ENCODE results near the gene SMYD5.

SMYD5 gene

DNA sequence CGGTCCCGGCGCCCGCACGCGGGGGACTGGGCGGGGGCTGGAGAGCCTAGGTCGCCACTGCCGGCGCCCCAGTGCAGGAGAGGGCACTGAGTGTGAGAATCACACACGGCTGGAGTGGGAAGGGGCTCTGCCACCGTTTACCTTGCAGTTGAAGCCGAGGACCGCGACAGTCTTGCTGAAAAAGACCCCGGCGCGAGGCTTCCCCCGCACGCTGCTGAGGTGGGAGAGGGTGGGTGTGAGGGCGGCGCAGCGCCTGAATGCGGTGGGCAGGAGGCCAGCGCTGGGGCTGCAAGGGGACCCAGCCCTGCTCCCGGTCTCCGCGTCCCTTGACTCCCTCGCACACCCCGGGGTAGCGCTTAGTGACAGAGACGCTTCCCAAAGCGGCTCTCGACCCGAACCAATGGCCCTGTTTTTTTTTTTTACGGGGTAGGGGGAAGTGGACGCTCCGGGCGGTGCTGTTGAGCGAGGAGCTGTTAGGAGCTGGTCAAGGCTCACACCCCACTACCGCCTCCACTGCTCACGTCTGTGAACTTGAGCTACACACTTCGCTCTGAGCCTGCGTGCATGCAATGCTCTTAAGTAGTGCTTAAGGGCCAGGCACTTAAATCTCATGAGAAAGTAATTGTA lies 10.9 kb upstream of the SMYD5 start:
- in situ Hi-C loops (cut with HindIII; ENCODE audit: low sequenced_read_pairs) = no loop called here

GRCh38 chr2:73205611-73206010 lies 8.4 kb upstream of the SMYD5 start:
- in situ Hi-C loops (cut with HindIII; ENCODE audit: low sequenced_read_pairs) = no loop called here

DNA sequence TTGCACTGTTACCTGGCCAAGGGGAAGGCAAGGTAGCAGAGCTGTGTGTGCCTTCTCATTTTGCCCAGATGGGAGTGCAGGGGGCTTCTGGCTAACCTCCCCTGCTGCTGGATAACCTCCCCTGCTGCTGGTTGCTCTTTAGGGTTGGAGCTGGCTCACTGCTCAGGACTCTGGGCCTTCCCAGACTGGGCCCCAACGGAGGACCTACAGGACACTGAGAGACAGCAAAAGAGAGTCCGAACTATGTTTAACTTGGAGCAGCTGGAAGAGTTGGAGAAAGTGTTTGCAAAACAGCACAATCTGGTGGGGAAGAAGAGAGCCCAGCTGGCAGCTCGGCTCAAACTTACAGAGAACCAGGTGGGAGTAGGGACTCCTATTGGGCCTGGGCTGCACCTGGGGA lies 5.8 kb upstream of the SMYD5 start:
- in situ Hi-C loops (cut with HindIII; ENCODE audit: low sequenced_read_pairs) = no loop called here

DNA sequence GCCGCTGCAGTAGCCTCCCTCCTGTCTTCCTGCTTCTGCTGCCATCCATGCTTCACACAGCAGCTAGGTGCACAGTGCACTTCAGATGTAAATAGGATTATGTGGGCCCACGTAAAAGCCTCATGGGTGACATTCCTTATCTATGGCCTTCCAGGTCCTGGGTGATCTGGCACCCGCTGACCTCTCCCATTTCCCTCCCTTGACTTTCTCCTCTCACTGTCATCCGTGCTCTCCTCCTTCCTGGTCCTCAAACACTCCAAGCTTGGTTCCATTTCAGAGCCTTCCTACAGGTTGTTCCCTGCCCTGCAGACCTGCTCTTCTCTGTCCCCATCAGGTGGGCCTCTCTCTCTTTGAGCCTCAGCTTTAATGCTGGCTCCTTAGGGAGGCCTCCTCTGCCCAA lies 4.0 kb upstream of the SMYD5 start:
- in situ Hi-C loops (cut with HindIII; ENCODE audit: low sequenced_read_pairs) = no loop called here

GRCh38 chr2:73210696-73211095 lies 3.3 kb upstream of the SMYD5 start:
- in situ Hi-C loops (cut with HindIII; ENCODE audit: low sequenced_read_pairs) = no loop called here

- in situ Hi-C loops (cut with HindIII; ENCODE audit: low sequenced_read_pairs) = no loop called here
Observed at GRCh38 chr2:73212098-73212447, 2.0 kb upstream of the SMYD5 start.

- in situ Hi-C loops (cut with HindIII; ENCODE audit: low sequenced_read_pairs) = no loop called here
Observed at GRCh38 chr2:73212448-73213176, 1.4 kb upstream of the SMYD5 start.

DNA sequence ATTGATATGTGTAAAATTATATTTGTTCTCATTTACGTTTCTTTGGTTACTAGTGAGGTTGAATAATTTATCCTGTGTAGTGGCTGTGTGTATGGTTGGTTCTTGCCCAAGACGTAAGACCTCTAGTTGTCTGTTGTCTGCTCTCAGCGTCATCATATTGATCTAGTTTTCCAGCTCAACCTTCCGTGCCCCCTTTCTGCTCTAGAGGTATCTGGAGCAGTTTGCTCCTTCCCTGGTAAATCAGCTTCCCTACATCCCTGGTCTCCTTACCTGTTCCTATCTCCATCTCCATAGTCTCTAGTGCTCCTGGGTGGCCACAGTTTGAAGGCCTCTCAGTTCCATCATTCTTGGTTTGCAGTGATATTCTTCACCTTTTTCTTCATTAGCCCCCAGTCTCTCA lies 1.2 kb downstream of the SMYD5 start:
- in situ Hi-C loops (cut with HindIII; ENCODE audit: low sequenced_read_pairs) = no loop called here

DNA sequence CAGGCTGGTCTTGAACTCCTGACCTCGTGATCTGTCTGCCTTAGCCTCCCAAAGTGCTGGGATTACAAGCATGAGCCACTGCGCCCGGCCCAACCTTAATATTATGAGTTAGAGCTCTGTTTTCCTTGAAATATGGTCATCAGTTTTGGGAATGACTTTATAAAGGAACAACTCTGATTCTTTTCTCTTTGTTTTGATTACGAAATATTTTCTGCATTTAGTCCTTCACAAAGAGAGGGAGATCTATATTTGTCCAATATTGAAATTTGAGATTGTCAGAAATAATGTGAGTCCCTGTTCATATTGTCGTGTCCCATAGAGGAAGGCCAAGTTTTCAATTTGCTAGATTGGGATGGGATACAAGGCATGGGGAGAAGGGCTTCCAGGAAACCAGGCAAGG lies 3.1 kb downstream of the SMYD5 start:
- in situ Hi-C loops (cut with HindIII; ENCODE audit: low sequenced_read_pairs) = no loop called here

DNA sequence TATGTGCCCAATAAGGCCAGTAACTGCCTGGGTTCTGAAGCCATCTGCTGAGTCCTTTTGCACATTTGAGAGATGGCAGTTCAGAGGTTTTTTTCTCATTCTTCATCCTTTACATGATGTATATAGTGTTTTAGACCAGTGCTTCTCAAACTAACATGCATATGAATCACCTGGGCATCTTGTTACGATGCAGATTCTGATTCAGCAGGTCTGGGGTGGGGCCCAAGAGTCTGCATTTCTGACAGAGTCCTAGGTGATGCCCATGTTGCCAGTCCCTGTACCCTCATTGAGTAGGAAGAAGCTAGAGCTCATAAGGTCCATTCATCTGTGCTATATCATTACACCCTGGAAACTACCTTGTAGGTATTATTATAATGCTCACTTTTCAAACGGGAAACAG lies 3.8 kb downstream of the SMYD5 start:
- in situ Hi-C loops (cut with HindIII; ENCODE audit: low sequenced_read_pairs) = no loop called here

DNA sequence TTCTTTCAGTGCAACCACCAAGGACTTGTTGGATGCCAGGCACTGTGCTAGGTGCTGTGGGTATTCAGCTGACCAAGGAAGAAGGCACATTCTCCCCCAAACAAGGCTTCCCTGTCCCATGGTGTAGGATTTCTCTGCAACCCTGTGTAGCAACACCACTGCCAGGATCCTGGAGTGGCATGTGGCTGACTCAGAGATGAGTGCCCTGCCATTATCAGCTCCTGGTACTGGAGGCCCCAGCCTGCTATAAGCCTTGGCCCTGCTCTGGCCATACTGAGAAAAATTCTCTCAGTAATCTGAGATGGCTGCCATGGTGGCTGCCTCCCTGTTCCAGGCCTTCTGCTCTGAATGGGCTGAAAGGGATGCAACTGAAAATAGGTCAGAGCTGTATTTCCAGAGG lies 4.3 kb downstream of the SMYD5 start:
- in situ Hi-C loops (cut with HindIII; ENCODE audit: low sequenced_read_pairs) = no loop called here

- in situ Hi-C loops (cut with HindIII; ENCODE audit: low sequenced_read_pairs) = no loop called here
Observed at GRCh38 chr2:73223821-73224220, 9.8 kb downstream of the SMYD5 start.

DNA sequence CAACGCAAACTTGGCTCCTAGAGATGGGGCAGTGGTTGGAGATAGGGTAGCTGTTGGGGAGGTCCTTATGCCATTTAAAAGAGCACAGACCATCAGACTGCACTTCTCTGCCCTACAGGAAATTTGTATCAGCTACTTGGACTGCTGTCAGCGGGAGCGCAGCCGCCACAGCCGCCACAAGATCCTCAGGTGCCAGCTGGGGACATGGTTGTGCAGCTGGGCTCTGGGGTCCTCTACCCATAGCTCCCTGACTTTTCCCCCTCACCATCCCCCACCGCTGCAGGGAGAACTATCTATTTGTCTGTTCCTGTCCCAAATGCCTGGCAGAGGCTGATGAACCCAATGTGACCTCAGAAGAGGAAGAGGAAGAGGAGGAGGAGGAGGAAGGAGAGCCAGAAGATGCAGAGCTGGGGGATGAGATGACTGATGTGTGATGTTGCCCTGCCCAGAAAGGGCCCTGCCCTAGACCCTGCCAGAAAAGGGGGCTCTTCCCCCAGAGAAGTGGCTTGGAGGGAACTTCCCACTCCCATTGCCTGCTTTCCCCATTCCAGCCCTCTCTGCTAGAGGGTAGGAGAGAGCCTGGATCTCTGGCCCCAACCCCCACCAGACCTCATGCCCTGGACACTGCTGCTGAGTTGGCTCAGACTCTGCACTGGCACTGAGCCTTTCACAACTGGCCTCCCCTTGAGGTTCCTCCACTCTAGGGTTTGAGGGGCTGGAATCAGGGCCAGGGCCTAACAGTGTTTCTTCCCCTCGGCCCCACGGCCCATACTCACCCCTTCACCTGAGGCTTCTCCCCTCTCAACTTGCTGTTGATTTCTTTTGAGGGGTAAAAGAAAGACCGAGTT lies 11.7 kb downstream of the SMYD5 start:
- in situ Hi-C loops (cut with HindIII; ENCODE audit: low sequenced_read_pairs) = no loop called here

DNA sequence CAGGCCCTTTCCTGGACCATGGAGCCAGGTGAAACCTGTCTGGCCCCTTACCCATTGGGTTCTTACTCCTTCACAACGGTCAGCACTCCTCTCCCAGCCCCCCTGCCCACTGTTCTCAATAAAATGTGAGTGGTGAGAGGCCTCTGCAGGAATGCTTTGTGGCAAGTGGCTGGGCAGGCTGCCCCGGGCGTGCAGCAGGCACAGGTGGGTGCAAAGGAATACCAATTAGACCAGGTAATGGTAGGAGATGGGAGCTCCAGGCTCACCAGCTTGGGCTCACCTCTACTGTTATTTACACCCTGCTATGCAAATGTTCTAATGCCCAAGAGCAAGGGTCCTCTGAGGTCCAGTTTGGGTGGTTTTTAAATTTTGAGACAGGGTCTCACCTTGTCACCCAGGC lies 13.0 kb downstream of the SMYD5 start:
- in situ Hi-C loops (cut with HindIII; ENCODE audit: low sequenced_read_pairs) = no loop called here

DNA sequence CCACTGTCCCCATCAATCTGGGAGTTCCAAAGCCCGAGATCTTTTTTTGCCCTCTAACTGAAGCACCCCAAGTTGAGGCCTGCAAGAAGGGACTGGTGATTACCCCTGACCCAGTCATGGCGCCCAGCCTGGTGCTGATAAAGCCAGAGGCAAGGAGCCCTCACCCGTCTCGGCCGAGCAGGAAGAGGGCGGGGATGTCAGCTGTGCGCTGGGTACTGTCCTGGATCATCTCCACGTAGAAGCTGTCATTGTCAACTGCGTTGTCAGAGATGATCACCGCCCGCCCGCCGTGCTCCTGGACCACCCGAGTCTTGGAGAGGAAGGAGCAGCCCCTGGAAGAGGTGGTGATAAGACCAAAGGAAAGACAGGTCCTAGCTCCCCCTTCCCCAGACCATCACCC lies 14.6 kb downstream of the SMYD5 start:
- in situ Hi-C loops (cut with HindIII; ENCODE audit: low sequenced_read_pairs) = no loop called here

DNA sequence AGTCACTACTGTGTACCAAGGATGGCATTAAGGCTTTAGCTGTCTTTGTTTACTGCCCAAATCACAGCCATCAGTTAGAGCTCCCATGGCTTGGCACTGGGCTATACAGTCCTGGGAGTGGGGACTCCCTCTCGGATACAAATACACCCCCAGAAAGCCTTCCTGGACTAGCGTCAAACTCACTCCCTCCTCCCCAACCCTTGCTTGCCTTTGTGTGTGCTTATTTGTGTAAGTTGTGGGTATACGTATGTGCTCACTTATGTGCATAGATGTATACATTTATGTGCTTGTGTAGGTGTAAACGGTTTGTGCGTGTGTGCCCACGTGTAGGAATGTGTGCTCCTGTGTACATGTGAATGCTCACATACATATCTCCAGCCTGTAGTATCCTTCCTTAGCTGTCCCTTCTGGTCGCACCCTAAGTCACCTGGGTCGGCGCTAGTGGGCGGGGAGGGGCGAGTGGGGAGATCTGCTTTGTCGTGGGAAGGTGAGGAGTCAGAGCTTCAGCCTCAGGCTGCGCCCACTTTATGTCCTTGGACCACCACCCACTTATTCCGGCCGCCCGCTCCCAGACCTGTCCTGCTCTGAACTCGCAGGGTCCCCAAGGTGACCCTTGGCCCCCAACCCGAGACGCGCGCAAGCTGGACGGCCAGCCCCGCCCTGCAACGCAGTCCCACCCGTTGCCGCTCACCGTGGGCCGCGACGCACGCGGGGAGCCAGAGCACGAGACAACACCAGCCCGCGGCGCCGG lies 18.5 kb downstream of the SMYD5 start:
- in situ Hi-C loops (cut with HindIII; ENCODE audit: low sequenced_read_pairs) = no loop called here

DNA sequence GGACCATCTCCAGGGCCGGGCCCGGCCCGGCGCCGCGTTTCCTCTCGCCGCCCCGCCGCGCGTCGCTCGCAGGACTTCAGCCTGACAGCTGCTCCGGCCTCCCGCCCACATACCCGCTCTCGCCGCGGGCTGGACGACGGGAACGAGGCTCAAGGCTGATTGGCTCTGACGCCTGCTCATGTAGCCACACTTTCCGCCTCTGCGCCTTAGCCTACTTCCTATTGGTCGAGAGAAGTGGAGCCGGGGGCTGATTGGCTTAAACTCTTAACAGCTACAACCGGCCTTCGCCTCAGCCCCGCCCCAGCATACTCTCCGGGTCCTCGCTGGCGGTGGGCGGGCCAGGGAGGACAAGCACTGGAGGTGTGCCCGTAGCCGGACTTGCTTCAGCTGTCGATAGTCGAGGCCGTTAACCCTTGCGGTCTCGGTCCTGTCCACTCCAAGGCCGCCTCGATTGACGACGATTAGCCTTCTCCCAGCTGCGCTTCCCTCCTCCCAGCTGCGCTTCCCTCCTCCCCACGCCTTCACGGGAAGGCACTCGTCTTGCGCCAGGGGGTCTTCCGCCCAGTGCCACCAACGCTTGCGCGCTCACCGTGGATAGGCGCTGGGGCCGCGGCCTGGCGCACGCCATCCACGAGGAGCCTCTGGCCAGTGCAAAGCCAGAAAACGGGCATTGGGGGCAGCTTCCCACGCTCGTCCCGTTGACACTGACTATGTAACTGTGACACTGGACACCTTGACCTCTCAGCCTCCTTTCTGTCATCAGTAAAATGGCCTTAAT lies 19.3 kb downstream of the SMYD5 start, which contains the start of gene PRADC1:
TSS of gene PRADC1 (minus strand) at position 86 of the 778 bp plus-strand sequence. CDS start at position 7, 79 bp downstream.
- in situ Hi-C loops (cut with HindIII; ENCODE audit: low sequenced_read_pairs) = no loop called here

DNA sequence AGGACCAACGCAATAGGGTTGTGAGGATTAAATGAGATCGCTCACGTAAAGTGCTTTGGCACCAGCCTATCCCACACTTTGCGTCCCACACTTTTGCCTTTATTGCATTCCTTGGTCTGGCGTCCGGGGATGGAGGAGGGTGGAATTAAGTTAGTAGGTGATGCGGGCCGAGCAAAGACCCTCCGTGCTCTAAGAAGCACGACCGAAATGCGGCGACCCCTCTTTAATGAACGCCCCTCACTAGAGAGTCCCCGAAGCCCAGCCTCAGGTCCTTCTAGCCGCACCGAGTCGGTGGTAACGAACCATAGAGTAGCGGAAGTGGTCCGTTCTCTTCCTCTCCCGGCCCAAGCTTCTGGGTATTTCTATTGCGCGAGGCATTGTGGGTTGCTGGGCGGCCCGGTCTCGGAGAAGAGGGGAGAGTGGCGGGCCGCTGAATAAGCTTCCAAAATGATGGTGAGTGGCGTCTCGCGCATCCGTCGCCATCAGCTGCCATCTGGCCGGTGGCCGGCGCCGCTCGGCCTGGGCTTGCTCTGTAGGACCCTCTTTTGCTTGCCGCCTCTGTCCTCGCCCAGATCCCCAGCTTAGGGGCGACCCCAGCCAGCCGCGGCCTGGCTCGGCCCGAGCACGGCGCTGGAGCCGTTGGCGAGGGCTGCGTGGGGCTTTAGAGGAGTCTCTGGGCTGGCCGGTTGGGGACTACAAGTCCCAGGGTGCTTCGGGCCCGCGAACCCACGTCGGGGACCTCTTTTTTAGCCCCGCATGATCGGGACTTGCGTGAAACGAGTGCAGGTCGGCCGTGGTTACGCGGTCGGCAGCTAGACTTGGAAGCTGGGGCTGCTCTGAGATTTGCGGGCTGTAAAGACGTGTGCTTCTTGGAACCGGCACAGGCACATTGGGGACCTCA lies 20.1 kb downstream of the SMYD5 start, which contains the start of gene CCT7:
TSS of gene CCT7 (plus strand) at position 377 of the 901 bp plus-strand sequence. CDS start at position 448, 71 bp downstream.
- in situ Hi-C loops (cut with HindIII; ENCODE audit: low sequenced_read_pairs) = no loop called here

Data from DLD1 (cell line).